Tibial artery (tissue), 4 donors: ENCODE data around the gene PRDM5.

Source experiments
- DNase-seq, 2 donors: peaks; one replicate each; pipeline ENCODE4 v3.0.0-alpha.2; 2019
- H3K27ac ChIP-seq, 2 donors: fragments of 200-600 bp; sonication (generic) in 1 of 2; 1 replicate in 1 of 2; 2 replicates in 1 of 2; pipeline ENCODE4 v1.5.1; 2018 to 2019; ENCODE audit warnings: mild to moderate bottlenecking in 1 of 2
- H3K27me3 ChIP-seq, 2 donors: fragments of 200-600 bp; sonication (generic) in 1 of 2; one replicate each; pipeline versions ENCODE4 v1.5.1 to v1.6.0; 2016 to 2019
- H3K36me3 ChIP-seq, 3 donors: fragments of 200-600 bp; sonication (generic) in 2 of 3; one replicate each; pipeline ENCODE4 v1.5.1; 2016 to 2019; ENCODE audit warnings: mild to moderate bottlenecking in 2 of 3
- H3K4me1 ChIP-seq, 4 donors: fragments of 200-600 bp; sonication (generic) in 2 of 4; 1 replicate in 3 of 4; 2 replicates in 1 of 4; pipeline ENCODE4 v1.5.1; 2016 to 2019
- H3K4me3 ChIP-seq, 2 donors: fragments of 200-600 bp; sonication (generic) in 1 of 2; 1 replicate in 1 of 2; 2 replicates in 1 of 2; pipeline ENCODE4 v1.5.1; 2018 to 2019; ENCODE audit warnings: mild to moderate bottlenecking in 2 of 2
- H3K9me3 ChIP-seq, 3 donors: fragments of 200-600 bp; sonication (generic) in 1 of 3; one replicate each; pipeline ENCODE4 v1.5.1; 2016 to 2019
- intact Hi-C: fragments of 100-400 bp; cut with DNase I; formaldehyde crosslinking; loops from one replicate; pipeline ENCODE4 v1.15.0; 2023; ENCODE audit warnings: low total_unique reads
- TF ChIP-seq, protein P1 (sequence below), 2 experiments: fragments of 200-600 bp in 1 of 2; fragments of 450-650 bp in 1 of 2; IDR thresholded peaks; one replicate each; pipeline ENCODE4 v1.5.1; 2017 to 2019; ENCODE audit warnings: antibody characterized with exemption in 2 of 2, mild to moderate bottlenecking in 1 of 2, moderate library complexity in 1 of 2

Gene PRDM5

DNA sequence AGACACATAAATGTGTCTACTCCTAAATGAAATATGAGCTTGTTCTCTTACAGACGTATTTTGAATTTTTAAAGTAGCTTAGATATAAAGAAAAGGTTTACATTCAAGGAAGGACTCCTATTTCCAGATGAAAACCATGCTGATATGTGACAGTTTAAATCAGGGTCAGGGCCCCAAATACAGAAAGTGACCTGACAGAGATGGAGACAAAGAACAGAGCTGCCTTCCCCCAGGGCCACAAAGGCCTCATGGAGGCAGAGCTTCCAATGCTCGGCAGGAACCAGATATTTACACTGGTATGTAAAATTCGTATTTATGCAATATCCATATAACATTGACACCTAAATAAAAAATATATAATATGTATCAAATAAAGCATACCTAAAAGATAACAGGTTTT is 124.0 kb downstream of the PRDM5 start:
- H3K27me3 ChIP-seq = no peaks in the 10 kb centered on the region
- no peak overlapping the region for H3K27ac ChIP-seq
- TF ChIP-seq, protein P1, sequence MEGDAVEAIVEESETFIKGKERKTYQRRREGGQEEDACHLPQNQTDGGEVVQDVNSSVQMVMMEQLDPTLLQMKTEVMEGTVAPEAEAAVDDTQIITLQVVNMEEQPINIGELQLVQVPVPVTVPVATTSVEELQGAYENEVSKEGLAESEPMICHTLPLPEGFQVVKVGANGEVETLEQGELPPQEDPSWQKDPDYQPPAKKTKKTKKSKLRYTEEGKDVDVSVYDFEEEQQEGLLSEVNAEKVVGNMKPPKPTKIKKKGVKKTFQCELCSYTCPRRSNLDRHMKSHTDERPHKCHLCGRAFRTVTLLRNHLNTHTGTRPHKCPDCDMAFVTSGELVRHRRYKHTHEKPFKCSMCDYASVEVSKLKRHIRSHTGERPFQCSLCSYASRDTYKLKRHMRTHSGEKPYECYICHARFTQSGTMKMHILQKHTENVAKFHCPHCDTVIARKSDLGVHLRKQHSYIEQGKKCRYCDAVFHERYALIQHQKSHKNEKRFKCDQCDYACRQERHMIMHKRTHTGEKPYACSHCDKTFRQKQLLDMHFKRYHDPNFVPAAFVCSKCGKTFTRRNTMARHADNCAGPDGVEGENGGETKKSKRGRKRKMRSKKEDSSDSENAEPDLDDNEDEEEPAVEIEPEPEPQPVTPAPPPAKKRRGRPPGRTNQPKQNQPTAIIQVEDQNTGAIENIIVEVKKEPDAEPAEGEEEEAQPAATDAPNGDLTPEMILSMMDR (IDR thresholded peaks at IDR 0.05) = no peak
- H3K4me1 ChIP-seq = peaks cover 0 to 7% (median 3%) of the 10 kb centered on the region in 4 donors
- no peak for DNase-seq
- H3K36me3 ChIP-seq = no peaks in the 10 kb centered on the region
- no peaks in the 10 kb centered on the region for H3K9me3 ChIP-seq
- intact Hi-C loops = no loop called here
- H3K4me3 ChIP-seq = no peak overlapping the region

DNA sequence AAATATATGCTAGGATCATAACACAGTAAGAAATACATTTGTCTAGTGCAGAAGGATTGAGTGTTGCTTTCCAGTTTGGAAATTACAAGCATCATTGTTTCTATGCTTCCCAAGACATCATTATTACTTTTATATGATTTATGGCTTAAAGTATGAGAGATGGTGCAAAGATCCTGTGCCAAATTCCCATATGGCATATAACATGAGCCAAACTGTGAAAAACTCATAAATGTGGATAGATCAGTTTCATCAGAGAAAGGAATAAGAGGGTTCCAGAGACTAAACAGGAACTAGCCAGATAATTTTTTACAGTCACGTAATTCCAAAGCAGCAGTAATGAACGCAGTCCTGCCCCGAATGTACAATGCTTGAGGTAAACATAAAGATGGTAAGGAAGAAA is 126.3 kb downstream of the PRDM5 start:
- intact Hi-C loops = no loop called here
- no peaks in the 10 kb centered on the region for H3K27me3 ChIP-seq

GRCh38 chr4:120785202-120785601 is 137.3 kb downstream of the PRDM5 start:
- no peaks in the 10 kb centered on the region for H3K9me3 ChIP-seq
- H3K27me3 ChIP-seq = no peaks in the 10 kb centered on the region
- TF ChIP-seq, protein P1 (IDR thresholded peaks at IDR 0.05) = no peak
- intact Hi-C loops = no loop called here
- no peaks in the 10 kb centered on the region for H3K36me3 ChIP-seq
- no peak for DNase-seq
- H3K27ac ChIP-seq = no peak overlapping the region
- no peak overlapping the region for H3K4me3 ChIP-seq
- H3K4me1 ChIP-seq = no peaks in the 10 kb centered on the region

More for the DNA sequence above, 126.3 kb downstream of the PRDM5 start:
- Histone ChIP-seq H3K4me1 (peaks cover 0 to 2% (median 1%) of the 10 kb centered on the region in 4 donors), H3K36me3 (no peaks in the 10 kb centered on the region), H3K4me3 (no peak overlapping the region), H3K9me3 (no peaks in the 10 kb centered on the region), H3K27ac (no peak overlapping the region)
- no peak for DNase-seq
- TF ChIP-seq, protein P1 (IDR thresholded peaks at IDR 0.05) = no peak

- no peak for DNase-seq
- no peak overlapping the region for H3K27ac ChIP-seq
- H3K27me3 ChIP-seq = no peaks in the 10 kb centered on the region
- intact Hi-C loops = no loop called here
- no peak overlapping the region for H3K4me3 ChIP-seq
- no peaks in the 10 kb centered on the region for H3K9me3 ChIP-seq
- TF ChIP-seq, protein P1 (IDR thresholded peaks at IDR 0.05) = no peak
- H3K4me1 ChIP-seq = peaks cover 0 to 12% (median 0%) of the 10 kb centered on the region in 4 donors
- H3K36me3 ChIP-seq = no peaks in the 10 kb centered on the region
Measured at GRCh38 chr4:120777459-120777858, 145.1 kb downstream of the PRDM5 start.

DNA sequence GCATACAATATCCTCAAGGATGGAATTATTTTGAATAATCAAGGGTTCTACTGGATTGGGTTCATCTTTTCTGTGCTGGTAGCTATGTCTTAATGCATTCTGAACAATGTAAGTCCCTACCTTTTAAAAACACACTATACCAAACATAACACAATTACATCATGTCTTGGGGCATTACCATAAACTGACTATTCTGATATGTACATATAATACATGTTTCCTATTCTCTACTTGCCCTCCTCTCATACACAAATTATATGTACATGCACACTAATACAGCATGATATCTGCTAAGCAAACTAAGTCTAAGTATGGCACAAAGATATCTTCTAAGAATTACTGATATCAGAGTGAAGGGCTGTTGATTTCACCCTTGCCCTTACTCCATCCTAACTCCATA is 147.1 kb downstream of the PRDM5 start:
- intact Hi-C loops = no loop called here
- Histone ChIP-seq H3K9me3 (no peaks in the 10 kb centered on the region), H3K27ac (no peak overlapping the region), H3K4me3 (no peak overlapping the region), H3K4me1 (peaks cover 0 to 12% (median 0%) of the 10 kb centered on the region in 4 donors), H3K27me3 (no peaks in the 10 kb centered on the region), H3K36me3 (no peaks in the 10 kb centered on the region)
- TF ChIP-seq, protein P1 (IDR thresholded peaks at IDR 0.05) = no peak
- no peak for DNase-seq

DNA sequence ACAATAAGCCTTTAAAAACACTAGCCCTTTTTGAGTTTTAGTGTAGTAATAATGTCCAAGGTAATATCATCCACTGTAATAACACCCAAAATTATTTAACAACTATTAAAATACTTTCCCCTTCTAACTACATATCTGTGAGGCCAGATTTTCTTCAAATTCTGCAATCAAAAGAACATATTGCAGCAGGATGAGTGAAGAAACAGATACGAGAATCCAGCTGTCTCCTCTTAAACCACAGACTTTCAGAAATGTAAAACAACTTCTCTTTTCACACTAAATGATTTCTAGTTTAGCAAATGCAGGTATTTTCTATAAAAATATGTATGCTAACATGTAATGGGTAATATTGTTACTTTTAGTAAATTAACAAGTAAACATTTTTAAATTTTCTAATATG is 148.9 kb downstream of the PRDM5 start:
- TF ChIP-seq, protein P1 (IDR thresholded peaks at IDR 0.05) = no peak
- peaks cover 0 to 12% (median 0%) of the 10 kb centered on the region in 4 donors for H3K4me1 ChIP-seq
- H3K4me3 ChIP-seq = no peak overlapping the region
- H3K27ac ChIP-seq = no peak overlapping the region
- DNase-seq = no peak
- intact Hi-C loops = no loop called here
- H3K9me3 ChIP-seq = no peaks in the 10 kb centered on the region
- H3K36me3 ChIP-seq = no peaks in the 10 kb centered on the region
- H3K27me3 ChIP-seq = no peaks in the 10 kb centered on the region
